Measurements from ENCODE around the gene CBX8. TPM values are rescaled to one million over a fixed set of nuclear protein-coding genes. Genes with fewer than 3 reads are reported as not detected.

Gene CBX8
- total and polyA plus RNA-seq, 2 of the 8 experiments (the other 6 are each of a cell fraction or from before 2014, with no cell fraction given), result 0.09 to 2.1 TPM

DNA sequence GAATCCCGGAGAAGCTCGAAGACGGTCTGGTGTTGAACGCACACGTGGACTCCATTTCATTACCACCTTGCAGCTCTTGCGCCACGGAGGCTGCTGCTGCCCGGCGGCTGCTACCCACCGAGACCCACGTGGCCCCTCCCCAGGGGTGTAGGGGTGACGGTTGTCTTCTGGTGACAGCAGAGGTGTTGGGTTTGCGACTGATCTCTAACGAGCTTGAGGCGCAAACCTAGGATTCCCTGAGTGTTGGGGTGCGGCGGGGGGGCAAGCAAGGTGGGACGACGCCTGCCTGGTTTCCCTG, 44.1 kb upstream of the CBX8 start (continued):
- no peak for TF ChIP-seq NANOG (IDR thresholded peaks at IDR 0.05; ENCODE audit: insufficient read depth, low read depth, low read length, poor library complexity, severe bottlenecking)

Data from H1 (cell line).